ENCODE results near the gene SEC24C.
"Not testable (repeated sequence)": the region's sequence is repeated elsewhere in the genome, so short reads cannot be mapped to it uniquely, and the experiment has no call there.

DNA sequence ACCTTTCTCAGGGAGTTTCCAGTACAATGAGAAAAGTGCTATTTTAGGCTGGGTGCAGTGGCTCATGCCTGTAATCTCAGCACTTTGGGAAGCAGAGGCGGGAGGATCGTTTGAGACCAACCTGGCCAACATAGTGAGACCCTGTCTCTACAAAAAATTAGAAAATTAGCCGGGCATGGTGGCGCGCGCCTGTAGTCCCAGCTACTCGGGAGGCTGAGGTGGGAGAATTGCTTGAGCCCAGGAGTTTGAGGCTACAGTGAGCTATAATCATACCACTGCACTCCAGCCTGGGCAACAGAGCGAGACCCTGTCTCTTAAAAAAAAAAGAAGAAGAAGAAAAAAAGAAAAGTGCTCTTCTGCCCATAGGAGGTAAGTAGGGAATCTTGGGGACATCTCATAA is 51.9 kb downstream of the SEC24C start:
- TF ChIP-seq, protein P1, sequence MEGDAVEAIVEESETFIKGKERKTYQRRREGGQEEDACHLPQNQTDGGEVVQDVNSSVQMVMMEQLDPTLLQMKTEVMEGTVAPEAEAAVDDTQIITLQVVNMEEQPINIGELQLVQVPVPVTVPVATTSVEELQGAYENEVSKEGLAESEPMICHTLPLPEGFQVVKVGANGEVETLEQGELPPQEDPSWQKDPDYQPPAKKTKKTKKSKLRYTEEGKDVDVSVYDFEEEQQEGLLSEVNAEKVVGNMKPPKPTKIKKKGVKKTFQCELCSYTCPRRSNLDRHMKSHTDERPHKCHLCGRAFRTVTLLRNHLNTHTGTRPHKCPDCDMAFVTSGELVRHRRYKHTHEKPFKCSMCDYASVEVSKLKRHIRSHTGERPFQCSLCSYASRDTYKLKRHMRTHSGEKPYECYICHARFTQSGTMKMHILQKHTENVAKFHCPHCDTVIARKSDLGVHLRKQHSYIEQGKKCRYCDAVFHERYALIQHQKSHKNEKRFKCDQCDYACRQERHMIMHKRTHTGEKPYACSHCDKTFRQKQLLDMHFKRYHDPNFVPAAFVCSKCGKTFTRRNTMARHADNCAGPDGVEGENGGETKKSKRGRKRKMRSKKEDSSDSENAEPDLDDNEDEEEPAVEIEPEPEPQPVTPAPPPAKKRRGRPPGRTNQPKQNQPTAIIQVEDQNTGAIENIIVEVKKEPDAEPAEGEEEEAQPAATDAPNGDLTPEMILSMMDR (IDR thresholded peaks at IDR 0.05; ENCODE audit: low read depth, low read length, poor library complexity, severe bottlenecking): not testable (repeated sequence)
- not testable (repeated sequence) for TF ChIP-seq EZH2phosphoT487 (IDR thresholded peaks at IDR 0.05; ENCODE audit: borderline replicate concordance, low read length)

Measured in DOHH2 (cell line).